Endothelial cell of hepatic sinusoid (primary cell): Measurements from ENCODE around the gene LY6G6D.

Source experiments
- in situ Hi-C: cut with HindIII; loops from 2 replicates; pipeline ENCODE4 v1.10.0; 2017; ENCODE audit warnings: low sequenced_read_pairs

Gene LY6G6D

GRCh38 chr6:31760790-31761189 is 45.6 kb downstream of the LY6G6D start:
- in situ Hi-C loops = no loop called here

DNA sequence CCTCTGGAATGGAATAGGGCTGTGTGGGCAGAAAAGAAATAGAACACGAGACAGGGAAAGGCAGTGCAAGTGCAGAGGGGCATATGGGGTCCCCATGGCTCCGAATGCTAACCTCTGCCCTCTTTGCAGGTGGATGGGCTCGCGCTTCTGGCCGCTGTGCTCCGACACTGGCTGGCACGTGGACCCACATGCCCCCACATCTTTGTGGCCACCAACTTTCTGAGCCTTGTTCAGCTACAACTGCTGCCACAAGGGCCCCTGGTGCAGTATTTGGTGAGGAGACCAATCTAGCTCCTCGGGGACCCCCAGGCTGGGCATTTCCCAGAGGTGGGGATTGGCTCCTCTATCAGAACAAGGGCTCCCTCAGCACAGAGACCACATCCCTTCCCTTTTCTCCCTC is 46.2 kb downstream of the LY6G6D start:
- in situ Hi-C loops = no loop called here

DNA sequence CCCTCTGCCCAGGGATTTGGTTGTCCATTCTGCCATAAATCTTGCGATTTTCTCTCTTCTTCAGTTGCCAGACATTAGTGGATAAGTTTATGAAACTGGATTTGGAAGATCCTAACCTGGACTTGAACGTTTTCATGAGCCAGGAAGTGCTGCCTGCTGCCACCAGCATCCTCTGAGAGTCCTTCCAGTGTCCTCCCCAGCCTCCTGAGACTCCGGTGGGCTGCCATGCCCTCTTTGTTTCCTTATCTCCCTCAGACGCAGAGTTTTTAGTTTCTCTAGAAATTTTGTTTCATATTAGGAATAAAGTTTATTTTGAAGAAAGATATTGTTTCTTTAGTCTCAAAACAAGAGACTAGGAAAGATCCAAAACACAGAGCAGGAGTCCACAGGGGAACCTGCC is 47.2 kb downstream of the LY6G6D start, which contains the start of gene SAPCD1:
Gene SAPCD1, plus strand, starts transcription at position 301 of the 400 bp plus-strand sequence. CDS start 399 bp downstream, outside the sequence.
- in situ Hi-C loops = no loop called here

DNA sequence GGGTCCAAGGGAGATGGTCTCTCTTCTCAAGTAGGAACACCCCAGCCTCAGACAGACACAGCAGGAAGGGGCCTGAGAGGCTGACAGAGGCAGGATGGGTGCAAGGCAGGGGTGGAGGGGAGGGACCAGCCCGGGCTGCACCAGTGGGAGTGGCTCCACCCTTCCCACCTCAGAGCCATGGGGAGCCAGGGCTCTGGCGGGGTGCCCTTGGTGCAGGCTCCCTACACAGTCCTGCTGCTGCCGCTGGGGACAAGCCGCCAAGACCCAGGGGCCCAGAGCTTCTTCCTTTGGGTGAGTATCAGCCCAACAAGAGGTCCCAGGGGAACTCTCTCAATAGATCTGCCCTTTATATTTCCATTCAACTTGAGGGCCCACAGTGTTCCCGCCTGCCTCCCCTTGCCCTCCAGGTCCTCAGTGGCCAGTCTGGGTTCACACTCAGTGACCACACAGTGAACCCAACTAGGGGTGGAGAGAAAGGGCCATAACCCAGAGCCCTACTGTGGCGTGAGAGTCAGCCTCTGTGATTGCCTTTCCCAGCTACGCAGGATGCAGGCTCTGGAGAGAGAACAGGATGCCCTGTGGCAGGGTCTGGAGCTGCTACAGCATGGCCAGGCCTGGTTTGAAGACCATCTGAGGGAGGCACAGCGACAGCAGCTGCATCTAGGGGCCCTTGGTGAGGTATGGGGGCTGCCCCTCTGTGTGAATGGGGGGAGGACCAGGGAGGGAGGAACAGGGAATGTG is 47.9 kb downstream of the LY6G6D start:
- in situ Hi-C loops = no loop called here

GRCh38 chr6:31763619-31763940 is 48.4 kb downstream of the LY6G6D start:
- in situ Hi-C loops = no loop called here

DNA sequence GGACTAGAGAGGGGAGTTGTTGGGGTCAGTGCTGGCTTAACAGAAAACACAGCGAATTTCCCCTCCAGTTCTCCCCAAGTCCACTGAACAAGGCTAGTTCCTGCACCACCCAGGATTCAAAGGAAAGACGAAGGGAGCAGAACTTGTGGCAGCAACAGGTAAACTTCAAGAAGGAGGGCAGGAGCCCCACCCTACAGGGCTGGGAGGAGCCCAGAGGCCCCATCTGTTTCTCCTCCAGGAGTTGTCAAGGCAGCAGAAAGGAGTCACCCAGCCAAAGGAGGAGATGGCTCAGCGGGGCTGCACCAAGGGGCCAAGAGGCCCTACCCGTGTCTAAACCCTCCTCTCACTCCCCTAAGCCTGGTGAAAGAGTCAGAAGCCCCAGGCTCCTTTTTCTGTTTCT is 49.0 kb downstream of the LY6G6D start:
- in situ Hi-C loops = no loop called here

- in situ Hi-C loops = no loop called here
These were observed 50.4 kb downstream of the LY6G6D start for GRCh38 chr6:31765559-31765909.

DNA sequence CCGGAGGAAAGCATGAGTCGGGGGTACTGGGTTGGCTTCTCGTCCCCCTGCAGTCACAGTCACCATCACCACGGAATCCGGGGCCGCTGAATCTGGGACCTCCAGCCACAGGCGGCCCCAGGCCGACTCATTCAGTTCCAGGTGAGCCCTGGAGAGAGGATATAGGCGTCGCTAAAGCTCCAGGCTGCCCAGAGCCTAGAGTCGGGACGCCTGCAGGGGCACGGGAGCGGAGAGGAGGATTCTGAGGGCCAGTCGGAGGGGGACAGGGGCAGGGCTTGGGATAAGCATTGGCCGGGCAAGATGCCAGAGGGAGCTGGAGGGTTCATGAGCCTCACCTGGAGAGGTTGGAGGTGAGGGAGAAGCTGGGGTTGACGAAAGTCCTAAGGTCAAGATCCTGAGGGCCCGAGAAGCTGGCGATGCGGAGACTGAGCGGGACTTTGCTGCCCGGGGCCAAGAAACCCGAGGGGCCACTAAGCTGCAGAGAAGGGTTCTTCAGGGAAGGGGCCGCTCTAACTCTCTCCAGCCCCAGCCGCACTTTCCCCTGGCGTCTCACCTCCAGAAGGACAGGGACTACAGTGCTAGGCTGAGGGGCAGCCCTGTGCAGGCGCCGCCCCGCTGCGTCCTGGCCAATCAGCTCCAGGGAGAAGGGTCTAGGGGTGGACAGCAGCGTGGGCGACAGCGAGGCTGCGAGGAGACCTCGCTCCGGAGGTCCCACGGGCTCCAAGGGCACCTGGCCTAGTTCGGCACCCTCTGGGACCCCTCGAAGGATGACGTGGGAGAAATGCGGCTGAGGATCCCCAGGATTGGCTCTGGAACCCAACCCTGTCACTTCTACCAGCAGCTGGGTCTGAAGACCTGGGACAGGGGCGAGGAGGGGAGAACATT is 51.0 kb downstream of the LY6G6D start:
- in situ Hi-C loops = no loop called here

GRCh38 chr6:31767096-31767645 is 52.0 kb downstream of the LY6G6D start:
- in situ Hi-C loops = no loop called here
